Prostate gland (tissue), 2 donors: Measurements from ENCODE around the gene MYH3.

ENCODE experiments used
- CTCF ChIP-seq, 4 experiments: fragments of 200-600 bp in 2 of 4; fragments of 450-650 bp in 2 of 4; sonication (generic) in 2 of 4; IDR thresholded peaks; 1 replicate in 3 of 4; 2 replicates in 1 of 4; pipeline ENCODE4 v1.5.1; 2016 to 2019; ENCODE audit warnings: antibody characterized with exemption in 4 of 4, mild to moderate bottlenecking in 2 of 4, moderate library complexity in 2 of 4
- POLR2A ChIP-seq: fragments of 450-650 bp; IDR thresholded peaks from one replicate; pipeline ENCODE4 v1.6.1; 2016; ENCODE audit warnings: antibody characterized with exemption, mild to moderate bottlenecking
- POLR2AphosphoS5 ChIP-seq: sonication (generic); formaldehyde crosslinking; IDR thresholded peaks from one replicate; pipeline ENCODE4 v1.6.1; 2017; ENCODE audit warnings: antibody characterized with exemption

GRCh38 chr17:10589553-10590145 lies 67.5 kb downstream of the MYH3 start:
- no peak for TF ChIP-seq CTCF (IDR thresholded peaks at IDR 0.05)
- TF ChIP-seq POLR2AphosphoS5, result no peak
- TF ChIP-seq POLR2A, result no peak
